Fibroblast of upper back skin (primary cell): ENCODE measurements around the gene LIPC.

Experiments used
- DNase-seq: peaks from one replicate; pipeline ENCODE4 v3.0.0-alpha.2; 2013

LIPC gene

DNA sequence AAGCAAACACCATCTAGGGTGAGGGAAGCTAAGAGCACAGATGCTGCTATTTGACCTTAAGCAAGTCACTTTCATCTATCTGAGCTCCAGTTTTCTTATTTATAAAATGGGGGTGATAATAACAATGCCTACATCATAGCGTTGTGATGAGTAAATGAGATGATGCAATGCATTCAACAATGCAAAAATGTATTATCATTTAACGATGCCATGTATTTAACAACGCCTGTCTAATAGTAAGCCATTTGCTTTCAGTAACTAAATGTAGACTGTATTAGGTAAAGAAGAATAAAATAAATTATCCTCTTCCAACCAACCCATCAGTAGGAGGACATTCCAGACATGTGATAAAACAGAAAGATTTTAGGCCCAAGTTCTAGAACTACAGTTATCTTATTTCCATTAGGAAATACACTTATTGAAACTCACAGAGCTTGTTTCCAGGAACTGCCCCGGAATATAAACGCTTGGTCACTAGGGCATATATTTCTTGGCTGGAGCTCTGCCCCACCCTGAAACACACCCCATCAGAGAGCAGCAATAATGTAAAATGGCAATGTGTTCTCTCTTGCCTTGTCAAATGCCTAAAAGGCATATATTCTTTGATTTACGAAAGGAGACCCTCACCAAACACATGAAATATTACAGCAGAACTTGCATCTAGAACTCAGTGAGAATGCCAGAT, 128.3 kb downstream of the LIPC start:
- no peak for DNase-seq

DNA sequence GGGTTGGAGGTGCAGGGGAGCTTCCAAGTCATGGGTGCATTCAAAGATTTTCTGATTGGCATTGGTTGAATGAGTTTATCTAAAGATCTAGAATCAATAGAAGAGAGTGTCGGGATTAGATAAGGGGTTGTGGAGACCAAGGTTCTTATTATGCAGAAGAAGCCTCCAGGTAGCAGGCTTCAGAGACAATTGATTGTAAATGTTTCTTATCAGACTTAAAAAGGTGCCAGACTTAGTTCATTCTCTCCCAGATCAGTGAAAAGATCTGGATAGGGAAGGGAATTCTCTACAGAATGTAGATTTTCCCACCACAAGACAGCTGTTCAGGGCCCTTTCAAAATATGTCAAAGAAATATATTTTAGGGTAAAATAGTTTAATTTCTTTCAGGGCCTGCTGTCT, 129.5 kb downstream of the LIPC start:
- no peak for DNase-seq

DNA sequence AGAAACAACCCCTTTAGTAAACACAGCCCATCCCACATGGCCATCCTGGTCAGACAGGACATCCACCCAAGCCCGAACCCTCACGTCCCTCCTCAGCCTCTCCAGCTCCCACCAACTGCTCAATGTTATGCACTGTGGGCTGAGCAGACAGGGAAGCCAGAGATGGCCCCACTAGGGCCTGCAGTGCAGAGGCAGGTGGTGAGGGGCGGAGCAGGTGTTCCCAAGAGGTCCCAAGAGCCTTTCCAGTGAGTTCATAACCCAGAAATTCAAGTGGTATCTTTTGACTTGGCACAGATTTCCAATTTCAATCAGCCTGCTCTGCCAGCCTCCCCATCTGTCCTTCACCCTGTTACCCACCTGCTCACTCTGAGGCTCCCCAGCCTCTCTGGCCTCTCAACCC, 130.3 kb downstream of the LIPC start:
- no peak for DNase-seq

DNA sequence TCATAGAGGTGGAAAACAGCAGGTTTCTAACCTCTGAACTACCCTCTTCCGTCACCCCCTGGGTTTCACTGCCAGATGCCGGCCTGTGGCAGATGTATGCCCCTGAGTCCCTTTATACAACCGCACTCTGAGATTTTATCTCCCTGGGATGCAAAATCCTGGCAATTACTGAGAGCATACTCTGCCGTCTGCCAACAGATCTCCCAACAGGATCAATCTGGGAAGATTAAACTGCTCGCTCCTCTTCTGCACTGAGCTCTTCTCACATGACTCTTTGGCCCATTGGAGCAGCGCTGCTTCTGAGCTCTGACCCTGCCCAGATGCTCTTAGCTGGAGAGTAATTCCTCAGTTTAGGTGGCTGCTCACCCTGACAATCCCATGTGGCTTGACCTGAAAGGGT, 133.2 kb downstream of the LIPC start:
- DNase-seq, result no peak

DNA sequence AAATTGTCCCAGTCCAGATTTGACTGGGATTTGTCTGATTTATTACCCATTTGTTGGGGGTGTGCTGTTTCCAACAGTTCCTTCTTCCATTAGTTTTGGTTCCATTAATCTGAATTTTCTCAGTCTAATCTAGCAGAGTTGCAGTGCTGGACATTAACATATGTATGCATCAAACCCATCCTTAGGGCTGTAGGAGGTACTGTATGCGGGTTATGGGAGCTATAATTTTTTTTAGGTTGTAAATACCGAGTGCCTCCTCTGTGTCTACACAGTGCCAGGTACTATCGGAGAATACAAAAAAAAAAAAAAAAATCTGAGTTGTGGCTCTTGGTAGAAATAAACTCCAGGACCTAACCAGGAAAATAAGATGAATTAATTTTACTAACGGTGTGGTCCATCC, 133.8 kb downstream of the LIPC start:
- no peak for DNase-seq

DNA sequence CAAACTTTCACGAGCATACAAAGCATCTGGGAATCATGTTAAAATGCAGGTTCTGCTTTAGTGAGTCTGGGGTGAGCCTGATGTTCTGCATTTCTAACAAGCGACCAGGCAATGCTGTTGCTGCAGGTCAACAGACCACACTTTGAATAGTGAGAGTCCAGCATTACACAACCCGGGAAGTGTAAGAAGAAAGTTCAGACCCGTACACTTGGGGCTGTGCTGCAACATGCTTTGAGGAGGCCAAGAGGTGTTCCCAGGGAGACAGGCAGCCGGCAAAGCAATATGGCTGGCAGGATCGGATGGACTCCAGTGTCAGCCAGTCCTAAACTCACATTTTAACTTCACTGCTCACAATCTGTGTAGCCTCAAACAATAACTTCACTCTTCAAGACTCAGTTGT, 134.2 kb downstream of the LIPC start:
- no peak for DNase-seq

DNA sequence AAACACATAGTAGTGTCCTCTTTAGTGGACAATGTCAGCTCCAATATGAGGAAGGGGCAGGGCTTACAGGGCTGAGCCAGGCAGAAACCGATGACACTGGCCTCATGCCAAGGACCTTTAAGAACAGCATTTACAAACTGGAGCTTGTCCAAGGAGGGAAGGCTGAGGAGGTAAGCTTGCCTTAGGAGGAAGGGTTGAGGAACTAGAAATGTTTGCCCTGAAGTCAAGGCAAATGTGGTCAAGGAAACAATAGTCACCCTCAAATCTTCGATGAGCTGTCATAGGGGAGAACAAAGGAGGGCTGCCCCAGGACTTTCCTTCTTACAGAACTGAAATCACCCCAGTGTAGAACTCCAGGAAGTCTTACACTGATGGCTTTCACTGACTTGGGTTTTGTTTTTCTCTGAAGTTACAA, 136.4 kb downstream of the LIPC start:
- DNase-seq, result no peak

DNA sequence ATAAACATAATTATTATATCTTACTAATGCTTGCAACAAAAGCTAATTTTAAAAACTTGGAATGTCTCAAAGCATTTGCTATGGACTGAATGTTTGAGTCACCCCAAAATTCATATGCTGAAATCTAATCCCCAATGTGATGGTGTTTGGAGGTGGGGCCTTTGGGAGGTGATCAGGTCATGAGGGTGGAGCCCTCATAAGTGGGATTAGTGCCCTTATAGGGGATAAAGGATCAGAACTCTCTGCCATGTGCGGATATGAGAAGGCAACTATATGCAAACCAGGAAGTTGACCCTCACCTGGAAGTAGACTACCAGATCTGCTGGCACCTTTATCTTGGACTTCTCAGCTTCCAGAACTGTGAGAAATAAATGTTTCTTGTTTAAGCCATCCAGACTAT, 137.7 kb downstream of the LIPC start:
- no peak for DNase-seq

DNA sequence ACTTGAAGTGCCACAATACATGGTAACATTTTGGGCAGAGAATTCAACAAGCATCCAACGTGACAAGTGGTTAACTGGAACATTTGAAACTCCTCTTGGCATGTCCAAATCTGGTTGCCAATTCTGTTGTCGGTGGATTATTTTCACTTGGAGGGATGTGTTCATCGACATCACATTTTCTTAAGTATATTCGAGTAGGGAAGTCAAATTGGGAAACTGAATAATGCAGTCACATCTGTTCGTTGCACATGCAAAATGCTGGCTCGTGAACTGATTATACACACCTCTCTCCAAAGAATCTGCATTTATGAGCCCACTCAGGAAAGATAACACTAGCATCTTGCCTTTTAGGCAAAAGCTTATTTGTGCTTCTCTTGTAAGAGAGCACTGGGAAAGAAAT, 139.7 kb downstream of the LIPC start:
- DNase-seq, result no peak

DNA sequence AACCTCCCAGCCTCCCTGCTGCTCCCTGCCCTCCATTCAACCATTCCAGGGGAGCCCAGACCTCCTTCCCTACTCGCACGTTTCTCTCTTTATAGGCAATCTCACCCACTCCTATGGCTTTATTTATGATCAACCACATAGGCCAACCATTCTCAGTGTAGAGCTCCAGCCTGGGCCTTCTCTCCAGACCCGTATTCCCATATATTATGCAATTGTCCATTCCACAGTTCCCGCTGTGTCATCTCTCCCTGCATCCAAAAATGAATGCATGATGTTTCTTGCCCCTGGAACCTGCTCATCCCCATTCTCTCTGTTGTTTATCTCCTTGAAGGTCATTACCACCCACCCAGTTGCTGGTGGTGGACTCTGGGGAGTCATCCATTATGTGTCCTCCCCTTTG, 140.7 kb downstream of the LIPC start:
- DNase-seq, result no peak

DNA sequence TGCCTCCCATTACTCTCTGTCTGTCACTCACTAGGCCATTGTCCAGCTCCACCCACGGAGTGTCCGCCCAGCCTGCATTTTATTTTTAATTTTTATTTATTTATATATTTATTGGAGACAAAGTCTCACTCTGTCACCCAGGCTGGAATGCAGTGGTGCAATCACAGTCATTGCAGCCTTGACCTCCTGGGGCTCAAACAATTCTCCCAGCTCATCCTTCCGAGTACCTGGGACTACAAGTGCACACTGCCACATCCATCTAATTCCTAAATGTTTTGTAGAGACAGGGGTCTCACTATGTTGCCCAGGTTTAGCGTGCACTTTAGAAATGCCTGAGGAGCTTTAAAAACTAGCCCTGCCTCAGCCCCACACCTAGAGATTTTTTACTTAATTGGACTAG, 141.5 kb downstream of the LIPC start:
- DNase-seq, result no peak

DNA sequence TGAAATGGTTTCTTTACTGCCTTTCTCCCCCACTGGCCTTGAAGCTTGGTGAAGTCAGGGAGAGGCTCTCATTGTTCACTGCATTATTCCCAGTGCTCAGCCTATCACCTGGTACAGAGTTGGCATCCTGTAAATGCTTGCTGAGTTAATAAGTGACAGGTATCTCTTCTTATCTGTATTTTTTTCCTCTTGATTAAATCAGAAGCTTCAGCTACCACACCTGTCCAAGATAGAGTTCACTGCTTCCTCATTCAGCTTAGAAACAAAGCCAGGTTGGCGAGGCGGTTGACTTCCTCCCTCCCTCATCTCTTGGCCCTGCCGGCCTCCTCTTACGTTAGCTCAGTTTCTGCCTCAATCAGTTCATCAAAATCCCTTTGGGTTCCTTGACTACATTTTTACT, 142.8 kb downstream of the LIPC start:
- DNase-seq, result no peak

DNA sequence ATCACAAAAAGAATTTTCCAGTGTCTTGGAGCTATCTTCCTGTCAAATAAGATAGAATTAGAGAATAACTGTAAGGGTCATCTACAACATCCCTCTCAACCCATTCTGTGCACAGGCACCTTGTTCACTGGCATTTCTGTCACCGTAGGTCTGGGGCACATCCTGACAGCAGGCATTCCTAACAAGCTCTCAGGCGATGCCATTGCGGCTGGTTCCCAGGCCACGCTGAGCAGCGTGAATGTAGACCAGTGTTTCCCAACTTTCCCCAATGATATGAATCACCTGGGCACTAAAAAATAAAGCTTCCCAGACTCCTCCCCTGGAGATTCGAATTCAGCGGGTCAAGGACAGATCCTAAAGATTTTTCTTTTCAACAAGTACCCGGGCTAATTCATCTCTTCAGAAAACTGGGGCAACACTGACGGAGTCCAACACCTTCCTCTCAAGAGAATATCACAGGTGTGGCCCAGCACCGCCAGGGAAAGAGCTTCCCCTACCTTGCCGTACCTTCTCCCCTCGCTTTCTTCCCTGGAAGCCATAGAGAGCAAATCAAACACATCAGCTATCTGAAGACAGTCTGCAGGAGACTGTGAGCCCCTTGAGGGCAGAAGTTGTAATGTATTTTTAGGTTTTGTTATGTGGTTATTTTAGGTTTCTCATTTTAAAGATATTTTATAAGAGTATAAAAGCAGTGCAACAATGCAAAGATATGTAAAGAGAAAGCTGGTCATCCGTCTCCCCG, 143.4 kb downstream of the LIPC start:
- no peak for DNase-seq

DNA sequence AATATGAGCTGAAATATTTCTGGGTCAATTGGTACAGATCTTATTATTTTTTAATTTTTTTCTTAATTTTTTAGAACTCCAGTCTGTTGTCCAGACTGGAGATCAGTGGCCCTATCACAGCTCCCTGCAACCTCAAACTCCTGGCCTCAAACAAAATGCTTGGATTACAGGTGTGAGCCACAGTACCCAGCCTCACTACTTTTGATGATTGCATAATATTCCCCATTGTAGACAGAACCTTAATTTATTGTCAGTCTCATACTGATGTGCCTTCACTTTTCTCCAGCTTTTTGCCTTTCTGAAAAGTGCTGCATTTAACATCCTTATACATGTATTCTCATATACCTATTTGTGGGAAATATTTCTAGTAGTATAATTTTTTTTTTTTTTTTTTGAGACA, 144.9 kb downstream of the LIPC start:
- no peak for DNase-seq

DNA sequence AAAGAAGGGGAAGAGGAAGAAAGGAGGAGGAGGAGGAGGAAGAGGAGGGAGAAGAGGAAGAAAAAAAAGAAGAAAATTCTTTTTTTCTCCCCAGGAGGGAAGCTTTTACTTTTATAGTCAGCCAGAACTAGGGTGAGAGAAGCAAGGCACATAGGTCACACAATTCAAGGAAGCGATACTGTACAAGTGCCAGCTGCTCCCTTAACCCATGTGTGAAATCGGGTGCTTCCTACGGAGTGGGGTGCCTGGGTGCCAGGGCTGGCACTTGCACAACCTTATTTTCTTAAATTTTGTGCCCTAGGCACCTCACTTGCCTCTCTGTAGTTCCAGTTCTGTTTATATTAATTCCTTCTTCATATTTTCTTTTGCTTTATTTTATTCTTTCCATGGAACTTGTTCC, 150.4 kb downstream of the LIPC start:
- DNase-seq, result no peak

DNA sequence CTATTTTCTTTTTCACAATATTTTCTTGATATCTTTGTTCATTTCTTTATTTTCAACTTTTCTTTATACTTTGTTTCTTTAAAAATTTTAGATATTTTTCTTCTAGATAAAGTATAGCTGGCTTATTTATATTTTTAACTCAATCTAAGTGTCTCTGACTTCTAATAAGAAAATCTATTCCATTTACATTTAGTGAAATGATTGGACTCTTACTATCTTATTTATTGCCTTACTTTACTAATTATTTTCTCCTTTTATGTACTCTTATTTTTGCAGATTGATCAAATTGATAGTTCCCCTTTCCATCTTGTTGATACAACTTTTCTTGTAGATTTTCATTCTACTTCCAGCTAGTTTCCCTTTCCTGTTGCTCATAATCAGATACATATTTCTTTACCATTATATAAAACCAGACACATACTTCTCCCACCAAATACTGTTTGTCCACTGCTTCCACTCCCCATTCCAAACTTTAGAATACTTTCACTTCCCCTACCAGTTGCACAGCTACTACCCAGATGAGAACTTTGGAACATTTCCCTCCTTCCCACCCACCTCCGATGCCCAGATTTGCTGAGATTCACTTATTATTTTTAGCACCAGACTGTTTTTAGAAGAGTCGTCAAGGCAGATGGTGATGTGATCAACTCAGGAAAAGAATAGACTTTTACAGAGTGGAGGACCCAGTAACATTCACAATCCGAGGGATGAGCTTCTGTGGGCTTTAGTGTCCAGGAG, 151.5 kb downstream of the LIPC start:
- no peak for DNase-seq

DNA sequence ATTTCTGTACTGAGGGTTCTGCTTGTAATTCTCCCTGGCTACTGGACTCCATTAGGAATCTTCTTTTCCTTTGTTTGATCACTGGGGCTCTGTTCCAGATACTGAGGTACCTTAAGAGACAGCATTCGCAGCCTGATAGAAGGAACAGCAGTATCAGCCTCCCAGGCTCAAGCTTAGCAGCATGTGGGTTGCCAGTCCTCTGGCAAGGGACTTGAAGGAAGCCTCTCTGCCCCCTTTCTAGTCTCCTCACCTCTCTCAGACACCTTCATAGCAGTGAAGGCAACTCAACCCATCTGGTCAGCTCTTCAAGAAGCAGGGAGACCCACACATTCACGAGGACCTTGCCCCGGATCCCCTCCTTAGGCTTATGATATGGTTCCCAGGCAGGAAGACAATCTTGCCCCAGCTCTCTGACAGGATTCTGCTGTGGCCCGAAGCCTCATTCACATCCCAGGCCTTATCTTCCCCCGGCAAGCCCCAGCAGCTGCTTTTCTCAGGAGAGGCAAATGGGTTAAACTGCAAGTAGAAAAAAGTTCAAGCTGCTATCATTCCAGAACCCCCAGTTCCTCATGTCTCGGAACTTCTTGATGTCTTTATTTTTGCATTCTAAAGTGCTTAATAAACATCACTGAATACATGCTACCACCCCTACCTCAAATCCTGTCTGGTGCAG, 153.1 kb downstream of the LIPC start:
- DNase-seq, result no peak

DNA sequence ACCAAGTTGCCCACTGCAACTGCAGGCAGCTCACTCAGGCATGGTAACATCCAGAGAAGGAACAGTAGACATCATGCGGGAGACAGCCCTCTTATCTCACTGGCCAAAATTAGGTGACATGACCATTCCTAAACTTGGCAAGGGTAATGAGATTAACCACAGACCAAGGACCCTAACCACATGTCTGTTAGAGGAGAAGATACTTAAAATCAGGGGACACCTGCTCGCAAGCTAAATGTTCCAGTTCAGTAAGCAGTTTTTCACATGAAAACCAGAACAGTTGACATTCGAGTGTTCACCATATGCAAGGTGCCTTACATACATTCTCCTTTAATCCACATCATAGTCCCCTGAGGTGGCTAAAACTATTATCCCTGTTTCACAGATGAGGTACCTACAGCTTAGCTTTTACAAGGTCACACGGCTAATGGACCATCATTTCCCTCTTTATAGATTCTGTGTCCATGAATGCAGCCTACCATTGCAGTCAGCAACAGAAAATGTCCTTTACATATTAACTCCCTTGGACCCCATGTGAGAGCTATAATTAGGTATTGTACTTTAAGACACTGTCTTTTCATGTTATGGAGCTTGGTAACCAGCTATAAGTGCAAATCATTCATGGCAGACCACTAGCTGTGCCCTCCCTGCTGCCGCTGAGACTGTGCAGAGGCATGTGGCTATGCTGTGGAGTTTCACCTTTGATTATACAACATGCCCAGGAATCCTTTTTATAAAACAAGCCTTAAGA, 154.1 kb downstream of the LIPC start:
- DNase-seq, result no peak

DNA sequence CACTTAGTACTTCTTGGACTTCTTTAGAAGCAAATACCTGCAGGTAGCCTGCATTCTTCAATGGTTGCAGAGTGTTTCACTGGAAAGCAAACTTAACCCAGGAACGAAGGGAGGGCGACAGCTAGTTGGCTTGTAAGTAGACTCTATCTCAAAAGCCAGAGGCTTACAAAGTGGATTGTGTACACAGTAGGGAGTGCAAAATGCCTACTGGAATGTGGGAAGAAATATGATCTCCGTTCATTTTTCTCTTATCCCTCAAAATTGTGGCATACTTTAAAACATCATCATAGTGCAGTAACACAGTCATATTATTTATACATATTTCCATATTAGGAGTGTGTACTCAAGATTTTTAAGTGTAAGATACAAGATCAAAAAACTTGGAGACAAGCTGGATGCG, 155.7 kb downstream of the LIPC start:
- DNase-seq, result peak; percentile 7

DNA sequence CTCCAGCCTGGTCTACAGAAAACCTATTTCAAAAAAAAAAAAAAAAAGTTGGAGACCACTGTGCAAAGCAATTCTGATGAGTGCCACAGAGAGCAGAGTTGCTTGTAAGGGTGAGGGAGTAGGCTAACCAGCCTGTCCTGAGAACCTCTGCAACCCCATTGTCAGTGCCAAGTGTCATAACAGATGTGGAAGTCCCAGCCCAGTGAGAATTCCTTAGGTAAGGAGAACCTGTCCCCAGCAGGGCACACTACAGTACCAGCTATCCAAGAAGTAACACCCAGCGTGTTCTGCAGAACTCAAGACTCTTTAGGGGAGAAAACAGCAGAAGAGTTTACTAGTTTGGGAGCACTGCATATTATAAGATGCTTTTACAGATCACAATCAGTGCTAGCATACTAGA, 156.3 kb downstream of the LIPC start:
- DNase-seq, result no peak

DNA sequence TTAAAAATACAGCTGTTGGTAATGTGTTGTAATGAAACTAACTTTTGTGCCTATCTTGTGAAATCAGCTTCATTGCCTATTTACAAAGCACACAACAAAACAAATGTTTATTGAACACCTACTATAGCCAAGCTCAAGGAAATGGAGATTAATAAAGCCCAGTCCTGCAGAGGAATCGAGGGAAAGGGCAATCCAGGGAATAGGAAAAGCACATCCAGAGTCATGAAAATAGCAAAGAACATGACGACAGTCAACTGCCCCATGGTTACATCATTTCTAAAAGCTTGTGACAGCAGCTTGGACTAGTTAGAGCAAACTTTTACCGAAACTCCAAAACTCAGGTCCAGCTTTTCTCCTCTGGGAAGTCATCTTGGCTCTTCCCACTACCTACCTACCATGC, 157.3 kb downstream of the LIPC start:
- DNase-seq, result no peak

DNA sequence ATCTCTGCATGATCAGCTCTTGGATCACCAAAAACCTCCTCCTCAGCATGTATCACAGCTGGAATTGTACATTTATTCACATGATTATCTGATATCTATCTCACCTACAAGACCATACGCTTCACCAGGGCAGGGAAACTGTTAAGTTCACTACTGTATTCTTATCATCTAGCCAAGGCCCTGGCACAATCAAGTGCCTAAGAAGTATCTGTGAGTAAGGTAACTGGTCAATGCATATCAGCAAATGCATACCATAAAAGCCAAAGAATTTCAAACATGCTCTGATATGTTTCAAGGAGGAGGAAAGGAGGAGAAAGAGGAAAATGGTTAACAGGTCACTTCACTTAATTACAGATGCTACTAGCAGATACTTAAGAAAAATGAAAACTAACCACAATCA, 158.4 kb downstream of the LIPC start:
- no peak for DNase-seq

DNA sequence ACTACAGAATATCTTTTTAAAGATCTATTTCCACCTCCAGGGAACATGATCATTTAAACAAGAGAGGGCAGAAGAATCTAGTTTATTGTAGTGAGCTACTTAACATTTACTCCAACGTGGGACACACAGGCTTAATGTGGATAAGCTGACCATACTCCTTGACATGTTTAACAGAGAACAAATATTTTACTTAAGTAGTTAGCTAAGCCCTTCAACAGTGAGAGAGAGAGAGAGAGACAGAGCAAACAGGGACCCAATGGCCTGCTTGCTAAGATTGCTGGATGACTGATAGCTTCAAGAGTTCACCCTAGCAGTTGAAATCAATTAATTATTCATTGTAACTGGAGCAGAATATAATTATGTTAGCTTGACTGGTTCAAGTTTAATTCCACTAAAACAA, 159.1 kb downstream of the LIPC start:
- DNase-seq, result no peak
